RWPE1 (cell line): ENCODE data around the gene CD58.

Experiments
- CTCF ChIA-PET: fragments of 350-600 bp; sonication (Branson Sonifier 250); formaldehyde crosslinking; extraction: SDS; loops from one replicate; lab custom pipeline; 2021; lab: Yijun Ruan, JAX
- POLR2A ChIA-PET: fragments of 400-600 bp; formaldehyde crosslinking; extraction: SDS; loops from one replicate; lab custom pipeline; 2020; ENCODE audit warnings: antibody characterized with exemption; ENCODE audit not compliant: low non-redundant PET; lab: Yijun Ruan, JAX
- DNase-seq: peaks from one replicate; pipeline ENCODE4 v3.0.0; 2012; ENCODE audit warnings: low spot score
- H3K27ac ChIP-seq: fragments of 450-650 bp; 2 replicates; pipeline ENCODE4 v1.5.1; 2017
- TF ChIP-seq, protein P1 (sequence below): fragments of 450-650 bp; conservative IDR thresholded peaks from 2 replicates; pipeline ENCODE4 v1.5.1; 2017; ENCODE audit warnings: low read depth, mild to moderate bottlenecking

Gene CD58

DNA sequence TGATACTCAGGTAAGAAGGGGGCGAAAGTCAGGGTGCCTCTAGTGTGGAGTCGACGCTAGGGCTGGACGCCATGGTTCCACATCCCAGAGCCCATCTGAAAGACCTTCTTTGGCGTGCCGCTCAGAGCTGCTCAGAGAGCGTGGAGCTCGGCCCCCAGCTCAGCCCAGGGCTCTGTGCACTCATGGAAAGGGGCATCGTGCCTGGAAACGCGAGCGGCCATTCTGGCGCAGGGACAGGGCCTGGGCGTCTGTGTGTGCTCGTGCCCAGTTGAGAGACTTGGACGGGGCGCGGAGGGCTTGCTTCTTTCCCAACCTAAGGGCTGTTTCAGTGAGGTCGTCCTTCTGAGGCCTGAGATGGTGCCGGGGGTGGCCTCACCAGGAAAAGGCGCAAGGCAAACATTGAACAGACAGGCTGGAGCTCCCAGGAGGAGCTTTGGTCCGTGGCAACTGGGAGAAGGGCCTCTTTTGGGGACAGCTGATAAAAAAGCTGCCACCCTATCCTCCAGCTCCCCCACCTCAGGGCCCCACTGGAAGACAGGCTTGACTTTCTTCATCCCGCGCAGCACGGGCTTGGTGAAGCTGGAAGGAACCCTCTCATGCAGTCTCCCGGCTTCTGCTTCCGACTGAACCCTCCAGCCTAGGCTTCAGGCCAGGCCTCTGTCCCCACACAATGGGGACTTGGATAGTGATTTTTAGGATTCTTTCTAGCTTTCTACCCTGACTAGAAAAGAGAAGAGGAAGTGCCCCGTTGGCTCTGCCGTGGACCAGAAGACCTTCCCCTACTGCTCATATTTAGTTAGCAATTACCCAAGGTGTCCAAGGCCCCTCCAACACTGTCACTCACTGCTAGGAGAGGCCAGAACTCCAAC lies 77.1 kb downstream of the CD58 start:
- TF ChIP-seq, protein P1, sequence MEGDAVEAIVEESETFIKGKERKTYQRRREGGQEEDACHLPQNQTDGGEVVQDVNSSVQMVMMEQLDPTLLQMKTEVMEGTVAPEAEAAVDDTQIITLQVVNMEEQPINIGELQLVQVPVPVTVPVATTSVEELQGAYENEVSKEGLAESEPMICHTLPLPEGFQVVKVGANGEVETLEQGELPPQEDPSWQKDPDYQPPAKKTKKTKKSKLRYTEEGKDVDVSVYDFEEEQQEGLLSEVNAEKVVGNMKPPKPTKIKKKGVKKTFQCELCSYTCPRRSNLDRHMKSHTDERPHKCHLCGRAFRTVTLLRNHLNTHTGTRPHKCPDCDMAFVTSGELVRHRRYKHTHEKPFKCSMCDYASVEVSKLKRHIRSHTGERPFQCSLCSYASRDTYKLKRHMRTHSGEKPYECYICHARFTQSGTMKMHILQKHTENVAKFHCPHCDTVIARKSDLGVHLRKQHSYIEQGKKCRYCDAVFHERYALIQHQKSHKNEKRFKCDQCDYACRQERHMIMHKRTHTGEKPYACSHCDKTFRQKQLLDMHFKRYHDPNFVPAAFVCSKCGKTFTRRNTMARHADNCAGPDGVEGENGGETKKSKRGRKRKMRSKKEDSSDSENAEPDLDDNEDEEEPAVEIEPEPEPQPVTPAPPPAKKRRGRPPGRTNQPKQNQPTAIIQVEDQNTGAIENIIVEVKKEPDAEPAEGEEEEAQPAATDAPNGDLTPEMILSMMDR, result no peak
- H3K27ac ChIP-seq, result no peak overlapping the region
- no peak for DNase-seq
- ChIA-PET POLR2A (no interaction called here), CTCF (interaction anchor here (0.6 to 2.1 kb wide), 4 partner anchors 8 to 355 kb away, joined by 3 to 8 read pairs (median 6); no protein-coding TSS in a partner anchor)

DNA sequence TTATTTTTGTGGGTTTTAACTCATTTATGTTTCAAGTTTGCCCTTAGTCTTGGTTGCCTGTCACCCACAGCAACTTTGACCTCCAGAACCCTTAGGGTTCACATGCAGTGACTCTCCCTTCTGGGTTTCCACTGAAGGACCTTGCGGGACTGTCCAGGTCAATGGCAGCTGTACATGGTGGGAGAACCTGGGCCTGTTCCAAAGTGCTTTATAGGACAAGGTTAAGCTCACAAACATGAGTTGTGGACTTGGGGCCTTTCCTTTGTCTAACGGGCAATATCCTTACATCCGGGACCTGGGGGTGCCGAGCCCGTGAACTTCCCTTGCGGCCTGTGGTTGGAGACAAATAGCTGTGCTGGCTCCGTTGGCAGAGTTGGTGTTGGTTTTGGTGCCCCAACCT lies 77.8 kb downstream of the CD58 start:
- ChIA-PET CTCF (interaction anchor here (0.6 to 2.1 kb wide), 3 partner anchors 8 to 318 kb away, joined by 3 to 8 read pairs (median 3); no protein-coding TSS in a partner anchor), POLR2A (no interaction called here)
- H3K27ac ChIP-seq, result no peak overlapping the region
- TF ChIP-seq, protein P1, result no peak
- DNase-seq, result no peak

DNA sequence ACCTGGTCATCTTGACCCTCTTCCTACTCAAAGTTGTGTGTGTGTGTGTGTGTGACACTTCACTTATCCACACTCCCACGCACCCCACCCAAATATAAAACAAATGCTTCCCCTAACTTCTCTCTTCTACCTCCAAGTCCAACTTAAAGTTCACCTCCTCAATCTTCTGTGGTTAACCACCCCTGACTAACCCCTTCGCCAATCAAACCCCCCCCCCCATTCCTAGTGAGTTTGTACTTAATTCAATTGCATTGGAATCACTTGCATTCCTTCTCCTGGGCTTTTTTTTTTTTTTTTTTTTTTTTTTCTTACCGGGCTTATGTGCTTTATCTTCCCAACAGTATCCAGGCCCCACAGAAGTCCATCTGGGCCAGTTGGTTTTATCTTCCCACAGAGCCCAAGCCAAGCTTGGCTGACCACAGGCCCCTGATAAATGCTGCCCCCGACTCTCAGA lies 78.4 kb downstream of the CD58 start:
- DNase-seq, result no peak
- TF ChIP-seq, protein P1, result no peak
- ChIA-PET POLR2A (no interaction called here), CTCF (interaction anchor here (0.6 to 1.8 kb wide), 2 partner anchors 220 to 353 kb away, joined by 3 to 7 read pairs; no protein-coding TSS in a partner anchor)
- H3K27ac ChIP-seq, result no peak overlapping the region

DNA sequence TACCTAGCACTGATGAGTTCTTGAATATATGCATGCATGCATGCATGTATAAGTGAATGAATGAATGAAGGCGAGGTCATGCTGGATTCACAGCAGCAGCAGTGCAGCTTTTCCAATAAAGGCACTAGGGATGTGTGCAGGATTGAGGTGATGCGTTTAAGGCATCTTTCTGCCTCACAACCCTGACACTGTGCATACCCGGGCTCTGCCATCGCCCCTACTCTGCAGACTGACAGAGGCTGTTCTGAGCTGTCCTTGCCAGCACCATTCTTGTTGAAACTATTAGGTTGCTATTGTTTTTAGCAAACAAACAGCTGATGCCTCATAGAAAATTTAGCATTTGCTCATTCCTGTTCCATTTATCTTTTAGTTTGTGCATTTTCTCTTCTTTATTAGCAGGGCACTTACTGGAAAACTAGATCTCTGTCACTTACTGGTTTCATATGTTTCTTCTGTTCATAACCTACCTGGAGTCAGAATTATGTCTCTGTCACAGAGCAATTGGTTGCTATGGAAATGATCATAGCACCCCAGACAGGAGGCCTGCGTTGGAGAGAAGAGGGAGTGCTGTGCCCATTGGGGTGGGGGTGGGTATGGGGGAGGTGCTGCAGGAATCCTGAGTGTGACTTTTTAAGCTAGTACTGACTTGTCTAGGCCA lies 79.0 kb downstream of the CD58 start:
- no peak for DNase-seq
- TF ChIP-seq, protein P1, result no peak
- ChIA-PET CTCF (interaction anchor here (1.8 kb wide), 1 partner anchor 353 kb away, joined by 7 read pairs; no protein-coding TSS in a partner anchor), POLR2A (no interaction called here)
- H3K27ac ChIP-seq, result no peak overlapping the region

DNA sequence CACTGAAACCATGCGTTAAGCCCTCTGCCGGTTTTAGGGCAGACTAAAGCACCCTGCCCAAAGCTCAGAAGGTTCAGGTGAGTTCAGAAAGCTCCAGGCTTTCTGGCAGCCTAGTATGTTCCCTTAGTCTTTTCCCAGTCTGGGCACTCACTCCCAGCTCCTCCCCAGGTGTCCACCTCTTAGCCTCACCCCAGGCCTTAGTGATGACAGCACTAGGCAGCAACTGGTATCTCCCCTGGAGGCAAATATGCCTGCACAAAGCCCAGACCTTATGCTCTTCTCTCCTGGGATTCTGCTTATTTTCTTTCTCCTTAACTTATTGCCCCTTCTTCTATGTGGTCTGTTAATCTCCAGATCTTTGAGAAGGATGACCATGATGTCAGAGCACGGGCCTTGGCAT lies 80.2 kb downstream of the CD58 start:
- TF ChIP-seq, protein P1, result no peak
- POLR2A ChIA-PET, result no interaction called here
- DNase-seq, result no peak
- H3K27ac ChIP-seq, result no peak overlapping the region
- CTCF ChIA-PET, result interaction anchor here (0.5 to 1.2 kb wide), 4 partner anchors 18 to 352 kb away, joined by 3 to 10 read pairs (median 4); no protein-coding TSS in a partner anchor

DNA sequence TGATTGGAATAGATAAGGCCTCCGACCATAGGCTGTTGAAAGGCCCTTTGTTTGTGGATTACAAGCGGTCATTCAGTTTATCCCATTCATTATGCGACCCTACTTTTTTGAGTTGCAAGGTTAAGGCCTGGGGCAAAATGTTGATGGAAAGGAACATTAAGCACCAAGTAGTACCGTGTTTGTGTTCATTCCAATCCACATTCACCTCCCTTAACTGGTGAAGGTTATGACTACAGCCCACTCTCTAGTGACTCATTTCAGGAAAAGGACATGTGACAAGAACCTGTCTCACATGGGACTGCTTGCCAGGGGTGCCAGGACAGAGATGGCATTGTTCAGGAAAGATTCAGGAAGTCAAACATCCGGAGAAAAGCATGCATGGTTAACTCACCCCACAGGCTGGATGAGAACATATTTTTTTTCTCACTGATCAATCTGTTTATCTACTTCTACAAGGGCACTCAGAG lies 81.6 kb downstream of the CD58 start:
- TF ChIP-seq, protein P1, result no peak
- ChIA-PET POLR2A (no interaction called here), CTCF (interaction anchor here (0.6 kb wide), 1 partner anchor 67 kb away, joined by 3 read pairs; no protein-coding TSS in a partner anchor)
- H3K27ac ChIP-seq, result no peak overlapping the region
- DNase-seq, result no peak
